Measurements from ENCODE around the gene ABCA2.

DNA sequence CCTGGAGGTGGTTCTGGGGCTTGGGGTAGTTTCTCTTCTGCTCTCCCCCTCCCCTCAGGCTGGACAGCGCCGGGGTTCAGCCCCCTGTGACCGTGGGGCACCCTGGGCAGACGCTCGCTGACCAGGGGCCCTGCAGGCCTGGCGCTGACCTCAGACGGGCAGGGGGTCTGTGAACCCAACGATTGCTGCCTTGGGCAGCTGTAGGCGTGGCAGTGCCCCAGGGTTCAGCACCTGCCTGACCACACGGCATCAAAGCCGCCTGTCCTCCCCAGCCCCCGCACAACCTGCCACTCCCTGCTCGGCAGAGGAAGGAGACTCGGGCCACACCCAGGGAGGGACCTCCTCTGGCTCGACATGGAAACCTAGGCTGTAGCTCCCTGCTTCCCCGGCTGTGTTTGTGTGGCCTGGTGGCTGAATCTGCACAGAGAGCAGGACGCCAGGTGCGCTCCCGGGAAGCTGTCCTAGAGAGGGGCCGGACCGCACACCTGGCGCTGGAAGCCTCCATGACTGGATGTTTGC lies 63.8 kb downstream of the ABCA2 start:
- no peak for TF ChIP-seq CTCF (IDR thresholded peaks at IDR 0.05)
- no peak for TF ChIP-seq POLR2A (IDR thresholded peaks at IDR 0.05)

All from breast epithelium (tissue), 3 donors.